ENCODE results near the gene PLEKHH2.

PLEKHH2 gene

GRCh38 chr2:43752302-43752701 is 115.2 kb downstream of the PLEKHH2 start:
- no peak for DNase-seq (ENCODE audit: low read depth, low spot score)
- no peak overlapping the region for H3K9ac ChIP-seq (ENCODE audit: insufficient read length)
- H3K36me3 ChIP-seq (ENCODE audit: insufficient read depth, low read length), result no peaks in the 10 kb centered on the region
- H3K4me3 ChIP-seq, result no peak overlapping the region
- TF ChIP-seq FOXP2 (optimal IDR thresholded peaks at IDR 0.05; ENCODE audit: control extremely low read depth, extremely low read length, insufficient read depth) (no peak), POLR2AphosphoS5 (IDR thresholded peaks at IDR 0.05; ENCODE audit: borderline replicate concordance, low read depth, low read length) (no peak)
- H3K9me3 ChIP-seq (ENCODE audit: low read depth, low read length), result no peaks in the 10 kb centered on the region
- H3K27ac ChIP-seq, result no peak overlapping the region

GRCh38 chr2:43754180-43754579 is 117.1 kb downstream of the PLEKHH2 start:
- no peak for DNase-seq (ENCODE audit: low read depth, low spot score)
- Histone ChIP-seq H3K4me3 (no peak overlapping the region), H3K36me3 (ENCODE audit: insufficient read depth, low read length) (no peaks in the 10 kb centered on the region), H3K27ac (no peak overlapping the region), H3K9ac (ENCODE audit: insufficient read length) (no peak overlapping the region), H3K9me3 (ENCODE audit: low read depth, low read length) (no peaks in the 10 kb centered on the region)
- no peak for TF ChIP-seq FOXP2 (optimal IDR thresholded peaks at IDR 0.05; ENCODE audit: control extremely low read depth, extremely low read length, insufficient read depth)
- no peak for TF ChIP-seq POLR2AphosphoS5 (IDR thresholded peaks at IDR 0.05; ENCODE audit: borderline replicate concordance, low read depth, low read length)

GRCh38 chr2:43758739-43759138 is 121.7 kb downstream of the PLEKHH2 start:
- no peak overlapping the region for H3K4me3 ChIP-seq
- TF ChIP-seq EZH2 (IDR thresholded peaks at IDR 0.05) (no peak), POLR2AphosphoS5 (IDR thresholded peaks at IDR 0.05; ENCODE audit: borderline replicate concordance, low read depth, low read length) (no peak), FOXP2 (optimal IDR thresholded peaks at IDR 0.05; ENCODE audit: control extremely low read depth, extremely low read length, insufficient read depth) (no peak)
- no peak overlapping the region for H3K27ac ChIP-seq
- no peaks in the 10 kb centered on the region for H3K36me3 ChIP-seq (ENCODE audit: insufficient read depth, low read length)
- no peak overlapping the region for H3K9ac ChIP-seq (ENCODE audit: insufficient read length)
- H3K9me3 ChIP-seq (ENCODE audit: low read depth, low read length), result no peaks in the 10 kb centered on the region
- DNase-seq (ENCODE audit: low read depth, low spot score), result no peak

- Histone ChIP-seq H3K9me3 (ENCODE audit: low read depth, low read length) (no peaks in the 10 kb centered on the region), H3K4me3 (no peak overlapping the region), H3K27ac (no peak overlapping the region), H3K9ac (ENCODE audit: insufficient read length) (no peak overlapping the region), H3K36me3 (ENCODE audit: insufficient read depth, low read length) (no peaks in the 10 kb centered on the region)
- no peak for TF ChIP-seq FOXP2 (optimal IDR thresholded peaks at IDR 0.05; ENCODE audit: control extremely low read depth, extremely low read length, insufficient read depth)
- TF ChIP-seq POLR2AphosphoS5 (IDR thresholded peaks at IDR 0.05; ENCODE audit: borderline replicate concordance, low read depth, low read length), result no peak
- no peak for TF ChIP-seq EZH2 (IDR thresholded peaks at IDR 0.05)
- no peak for DNase-seq (ENCODE audit: low read depth, low spot score)
These were observed 122.1 kb downstream of the PLEKHH2 start for GRCh38 chr2:43759195-43759594.

GRCh38 chr2:43762286-43762685 is 125.2 kb downstream of the PLEKHH2 start:
- peaks cover under 1% of the 10 kb centered on the region; the same call in 1 of the 2 replicates for H3K9me3 ChIP-seq (ENCODE audit: low read depth, low read length)
- no peak overlapping the region for H3K27ac ChIP-seq
- H3K36me3 ChIP-seq (ENCODE audit: insufficient read depth, low read length), result no peaks in the 10 kb centered on the region
- no peak for TF ChIP-seq FOXP2 (optimal IDR thresholded peaks at IDR 0.05; ENCODE audit: control extremely low read depth, extremely low read length, insufficient read depth)
- TF ChIP-seq POLR2AphosphoS5 (IDR thresholded peaks at IDR 0.05; ENCODE audit: borderline replicate concordance, low read depth, low read length), result no peak
- TF ChIP-seq EZH2 (IDR thresholded peaks at IDR 0.05), result no peak
- no peak overlapping the region for H3K4me3 ChIP-seq
- DNase-seq (ENCODE audit: low read depth, low spot score), result no peak
- H3K9ac ChIP-seq (ENCODE audit: insufficient read length), result no peak overlapping the region

GRCh38 chr2:43763091-43763490 is 126.0 kb downstream of the PLEKHH2 start:
- Histone ChIP-seq H3K27ac (no peak overlapping the region), H3K36me3 (ENCODE audit: insufficient read depth, low read length) (no peaks in the 10 kb centered on the region), H3K9me3 (ENCODE audit: low read depth, low read length) (peaks cover 3% of the 10 kb centered on the region; the same call in 1 of the 2 replicates), H3K9ac (ENCODE audit: insufficient read length) (no peak overlapping the region), H3K4me3 (no peak overlapping the region)
- TF ChIP-seq POLR2AphosphoS5 (IDR thresholded peaks at IDR 0.05; ENCODE audit: borderline replicate concordance, low read depth, low read length) (no peak), FOXP2 (optimal IDR thresholded peaks at IDR 0.05; ENCODE audit: control extremely low read depth, extremely low read length, insufficient read depth) (no peak), EZH2 (IDR thresholded peaks at IDR 0.05) (no peak)
- DNase-seq (ENCODE audit: low read depth, low spot score), result no peak

GRCh38 chr2:43764086-43764705 is 127.1 kb downstream of the PLEKHH2 start:
- no peak overlapping the region for H3K27ac ChIP-seq
- no peak overlapping the region for H3K4me3 ChIP-seq
- no peak for TF ChIP-seq EZH2 (IDR thresholded peaks at IDR 0.05)
- TF ChIP-seq POLR2AphosphoS5 (IDR thresholded peaks at IDR 0.05; ENCODE audit: borderline replicate concordance, low read depth, low read length), result no peak
- TF ChIP-seq FOXP2 (optimal IDR thresholded peaks at IDR 0.05; ENCODE audit: control extremely low read depth, extremely low read length, insufficient read depth), result no peak
- peaks cover 3% of the 10 kb centered on the region; the same call in 1 of the 2 replicates for H3K9me3 ChIP-seq (ENCODE audit: low read depth, low read length)
- no peaks in the 10 kb centered on the region for H3K36me3 ChIP-seq (ENCODE audit: insufficient read depth, low read length)
- no peak for DNase-seq (ENCODE audit: low read depth, low spot score)
- no peak overlapping the region for H3K9ac ChIP-seq (ENCODE audit: insufficient read length)

GRCh38 chr2:43766006-43766405 is 128.9 kb downstream of the PLEKHH2 start:
- Histone ChIP-seq H3K36me3 (ENCODE audit: insufficient read depth, low read length) (no peaks in the 10 kb centered on the region), H3K4me3 (no peak overlapping the region), H3K9ac (ENCODE audit: insufficient read length) (no peak overlapping the region), H3K9me3 (ENCODE audit: low read depth, low read length) (peaks cover 3% of the 10 kb centered on the region; the same call in 1 of the 2 replicates), H3K27ac (no peak overlapping the region)
- DNase-seq (ENCODE audit: low read depth, low spot score), result no peak
- TF ChIP-seq POLR2AphosphoS5 (IDR thresholded peaks at IDR 0.05; ENCODE audit: borderline replicate concordance, low read depth, low read length) (no peak), FOXP2 (optimal IDR thresholded peaks at IDR 0.05; ENCODE audit: control extremely low read depth, extremely low read length, insufficient read depth) (no peak), EZH2 (IDR thresholded peaks at IDR 0.05) (no peak)

All from SK-N-MC (cell line).